Endothelial cell of umbilical vein (primary cell): ENCODE results near the gene CCM2. TPM values are rescaled to one million over a fixed set of nuclear protein-coding genes. Genes with fewer than 3 reads are reported as not detected.
A peak's percentile ranks its signal among the peaks of the same experiment; 100 is the strongest.

Source experiments
- BruUV-seq: library from RNA; stranded (reverse); fragments of 400-500 nt; replicated peaks from 2 replicates; lab custom pipeline; 2021; lab: Mats Ljungman, UMichigan
- CTCF ChIA-PET: fragments of 300-600, 350-600 bp; sonication (Branson Sonifier 250); formaldehyde crosslinking; loops from one replicate; lab custom pipeline; 2021; ENCODE audit warnings: antibody characterized with exemption, inconsistent platforms; lab: Charles Lee
- POLR2A ChIA-PET: fragments of 300-600, 350-600 bp; sonication (Branson Sonifier 250); formaldehyde crosslinking; loops from one replicate; lab custom pipeline; 2021; ENCODE audit warnings: antibody characterized with exemption, inconsistent platforms; lab: Charles Lee
- DNase-seq: peaks from one replicate; pipeline ENCODE4 v3.0.0-alpha.2; 2011; ENCODE audit warnings: low read depth, low spot score
- FAIRE-seq: peaks from 2 replicates; lab custom pipeline; 2011; peaks lifted over from hg19 to GRCh38; lab: Jason Lieb, UNC
- H2AFZ ChIP-seq: 2 replicates; pipeline ENCODE4 v1.6.0; 2012; ENCODE audit warnings: low read depth, low read length, control low read depth, inconsistent platforms
- H3K27ac ChIP-seq: 2 replicates; pipeline ENCODE4 v1.5.1; 2011; ENCODE audit warnings: low read depth, mild to moderate bottlenecking, control low read depth, low read length, moderate library complexity; ENCODE audit not compliant: insufficient read depth
- H3K27me3 ChIP-seq, 2 experiments: 2 replicates each; pipeline versions ENCODE4 v1.6.0 to v1.6.1; 2011; ENCODE audit warnings: low read length in 2 of 2, mixed read lengths in 1 of 2; ENCODE audit not compliant: control insufficient read depth in 2 of 2, insufficient read depth in 2 of 2
- H3K36me3 ChIP-seq, 2 experiments: 2 replicates in 1 of 2; 3 replicates in 1 of 2; pipeline ENCODE4 v1.5.1; 2011; ENCODE audit warnings: low read length in 2 of 2, mild to moderate bottlenecking in 1 of 2, moderate library complexity in 1 of 2; ENCODE audit not compliant: control insufficient read depth in 2 of 2, insufficient read depth in 2 of 2; ENCODE audit errors: extremely low read depth in 1 of 2
- H3K4me1 ChIP-seq: 3 replicates; pipeline ENCODE4 v1.5.1; 2011; ENCODE audit warnings: mild to moderate bottlenecking, low read length; ENCODE audit not compliant: control insufficient read depth, insufficient read depth; ENCODE audit errors: extremely low read depth
- H3K4me2 ChIP-seq: 2 replicates; pipeline ENCODE4 v1.6.1; 2011; ENCODE audit warnings: low read length, control low read depth, mixed read lengths; ENCODE audit not compliant: insufficient read depth
- H3K4me3 ChIP-seq, 3 experiments: fragments of 200-600 bp in 1 of 3; sonication (generic), shearing (Covaris generic) in 1 of 3; replicated peaks in 1 of 3; 2 replicates each; pipeline ENCODE4 v1.5.1; 2011 to 2016; ENCODE audit warnings: control low read depth in 3 of 3, low read length in 3 of 3, mild to moderate bottlenecking in 2 of 3, inconsistent platforms in 1 of 3, low read depth in 1 of 3, moderate library complexity in 1 of 3; ENCODE audit not compliant: insufficient read depth in 1 of 3
- H3K79me2 ChIP-seq: 2 replicates; pipeline ENCODE4 v1.6.0; 2012; ENCODE audit warnings: low read length, inconsistent platforms; ENCODE audit not compliant: control insufficient read depth, insufficient read depth
- H3K9ac ChIP-seq: replicated peaks from 2 replicates; pipeline ENCODE3; 2011; ENCODE audit warnings: low read length, control low read depth; ENCODE audit not compliant: insufficient read depth; ENCODE audit errors: extremely low read depth
- H3K9me1 ChIP-seq: replicated peaks from 3 replicates; pipeline ENCODE4 v1.6.0; 2011; ENCODE audit warnings: mild to moderate bottlenecking, low read length; ENCODE audit not compliant: control insufficient read depth, insufficient read depth; ENCODE audit errors: extremely low read depth
- H3K9me3 ChIP-seq: replicated peaks from 2 replicates; pipeline ENCODE4 v1.5.1; 2012; ENCODE audit warnings: low read length, inconsistent platforms; ENCODE audit not compliant: control insufficient read depth, insufficient read depth
- H4K20me1 ChIP-seq: replicated peaks from 2 replicates; pipeline ENCODE3; 2011; ENCODE audit warnings: mild to moderate bottlenecking, low read length; ENCODE audit not compliant: control insufficient read depth, insufficient read depth; ENCODE audit errors: extremely low read depth
- EZH2 ChIP-seq: IDR thresholded peaks from 2 replicates; pipeline ENCODE4 v1.6.1; 2012; ENCODE audit warnings: borderline replicate concordance, low read depth, mild to moderate bottlenecking, moderate library complexity, low read length, inconsistent platforms; ENCODE audit not compliant: severe bottlenecking
- FOS ChIP-seq: IDR thresholded peaks from 2 replicates; pipeline ENCODE4 v1.6.1; 2011; ENCODE audit warnings: mild to moderate bottlenecking, low read length, moderate library complexity, borderline replicate concordance; ENCODE audit not compliant: insufficient read depth
- GATA2 ChIP-seq: IDR thresholded peaks from 2 replicates; pipeline ENCODE4 v1.7.0; 2011; ENCODE audit warnings: low read depth, mild to moderate bottlenecking, moderate library complexity, mixed read lengths, low read length; ENCODE audit not compliant: insufficient read length, insufficient read depth
- JUN ChIP-seq: IDR thresholded peaks from 2 replicates; pipeline ENCODE4 v1.6.1; 2011; ENCODE audit warnings: borderline replicate concordance, low read depth; ENCODE audit not compliant: insufficient read length, insufficient read depth
- MAX ChIP-seq: IDR thresholded peaks from 2 replicates; pipeline ENCODE4 v1.6.1; 2011; ENCODE audit not compliant: insufficient read depth, insufficient read length
- MYC ChIP-seq: IDR thresholded peaks from one replicate; pipeline ENCODE4 v1.6.1; 2011; ENCODE audit warnings: mild to moderate bottlenecking, low read depth, low read length
- POLR2A ChIP-seq: IDR thresholded peaks from 2 replicates; pipeline ENCODE4 v1.6.1; 2012; ENCODE audit warnings: low read depth, mild to moderate bottlenecking, control low read depth, low read length
- POLR2AphosphoS5 ChIP-seq: IDR thresholded peaks from 2 replicates; pipeline ENCODE4 v1.6.1; 2012; ENCODE audit warnings: low read depth, mild to moderate bottlenecking, control low read depth, low read length, moderate library complexity; ENCODE audit not compliant: insufficient read depth
- dilution Hi-C: fragments of 300-500 bp; cut with MboI; formaldehyde crosslinking; loops from one replicate; pipeline ENCODE4 v1.15.0; 2019; ENCODE audit warnings: low sequenced_read_pairs; ENCODE audit not compliant: extremely low pct_ligation_motif_present
- intact Hi-C: fragments of 100-400 bp; cut with micrococcal nuclease; formaldehyde crosslinking; loops from one replicate; pipeline ENCODE4 v1.10.0; 2022
- polyA plus RNA-seq, 4 experiments: library from polyadenylated mRNA; depleted of rRNA in 3 of 4; stranded (reverse) in 3 of 4; unstranded in 1 of 4; fragments of >200 nt; gene quantifications; 2 replicates each; pipeline versions ENCODE4 v1.2.1 to v1.2.3, GENCODE V29; 2011 to 2012; ENCODE audit warnings: missing spikeins in 1 of 4
- total RNA-seq: library from RNA; stranded (reverse); gene quantifications from 2 replicates; pipeline ENCODE4 v1.2.3, GENCODE V29; 2021
- TF ChIP-seq, protein P1 (sequence below), 2 donors: IDR thresholded peaks; 1 replicate in 1 of 2; 2 replicates in 1 of 2; pipeline ENCODE4 v1.5.1; 2011; ENCODE audit warnings: low read length in 2 of 2, mild to moderate bottlenecking in 2 of 2, moderate library complexity in 2 of 2, control low read depth in 1 of 2, inconsistent platforms in 1 of 2, low read depth in 1 of 2; ENCODE audit not compliant: insufficient read depth in 1 of 2; ENCODE audit errors: extremely low read depth in 1 of 2

Gene CCM2
- total and polyA plus RNA-seq, 2 donors (not counting 3 experiments of a cell fraction or from before 2014, with no cell fraction given), result 66.1 to 70.4 TPM

- H3K9me1 ChIP-seq, result peaks cover 4% of the 10 kb centered on the region
- TF ChIP-seq, protein P1, sequence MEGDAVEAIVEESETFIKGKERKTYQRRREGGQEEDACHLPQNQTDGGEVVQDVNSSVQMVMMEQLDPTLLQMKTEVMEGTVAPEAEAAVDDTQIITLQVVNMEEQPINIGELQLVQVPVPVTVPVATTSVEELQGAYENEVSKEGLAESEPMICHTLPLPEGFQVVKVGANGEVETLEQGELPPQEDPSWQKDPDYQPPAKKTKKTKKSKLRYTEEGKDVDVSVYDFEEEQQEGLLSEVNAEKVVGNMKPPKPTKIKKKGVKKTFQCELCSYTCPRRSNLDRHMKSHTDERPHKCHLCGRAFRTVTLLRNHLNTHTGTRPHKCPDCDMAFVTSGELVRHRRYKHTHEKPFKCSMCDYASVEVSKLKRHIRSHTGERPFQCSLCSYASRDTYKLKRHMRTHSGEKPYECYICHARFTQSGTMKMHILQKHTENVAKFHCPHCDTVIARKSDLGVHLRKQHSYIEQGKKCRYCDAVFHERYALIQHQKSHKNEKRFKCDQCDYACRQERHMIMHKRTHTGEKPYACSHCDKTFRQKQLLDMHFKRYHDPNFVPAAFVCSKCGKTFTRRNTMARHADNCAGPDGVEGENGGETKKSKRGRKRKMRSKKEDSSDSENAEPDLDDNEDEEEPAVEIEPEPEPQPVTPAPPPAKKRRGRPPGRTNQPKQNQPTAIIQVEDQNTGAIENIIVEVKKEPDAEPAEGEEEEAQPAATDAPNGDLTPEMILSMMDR (IDR thresholded peaks at IDR 0.05; ENCODE audit: extremely low read depth in 1 of 2, insufficient read depth in 1 of 2, low read depth in 1 of 2, low read length in 2 of 2), result no peak
- TF ChIP-seq MYC (no peak), EZH2 (no peak), POLR2A (no peak), POLR2AphosphoS5 (no peak), JUN (no peak), GATA2 (no peak), FOS (no peak), MAX (no peak)
- ChIA-PET POLR2A (no interaction called here), CTCF (interaction anchor here (0.8 to 3.8 kb wide), 3 partner anchors 12 to 42 kb away, joined by 3 to 15 read pairs (median 9); no protein-coding TSS in a partner anchor)
- intact Hi-C loops, result no loop called here
- peaks cover 38% of the 10 kb centered on the region for H3K79me2 ChIP-seq
- H3K4me2 ChIP-seq, result no peak overlapping the region
- peaks cover 5% of the 10 kb centered on the region for H3K4me1 ChIP-seq
- dilution Hi-C loops, result no loop called here
- H3K9me3 ChIP-seq, result no peaks in the 10 kb centered on the region
- H3K9ac ChIP-seq, result no peak overlapping the region
- BruUV-seq, result no TSS peak
- H3K27me3 ChIP-seq, result no peaks in the 10 kb centered on the region
- DNase-seq (peak; percentile 16), FAIRE-seq (no peak)
- H2AFZ ChIP-seq, result no peak overlapping the region
- H3K27ac ChIP-seq, result no peak overlapping the region
- H3K4me3 ChIP-seq, result no peak overlapping the region
- no peaks in the 10 kb centered on the region for H3K36me3 ChIP-seq
- peaks cover 3% of the 10 kb centered on the region for H4K20me1 ChIP-seq
Measured at GRCh38 chr7:45015313-45015712, 15.3 kb downstream of the CCM2 start.
